Measurements from ENCODE around the gene CEP192. TPM values are rescaled to one million over a fixed set of nuclear protein-coding genes. Genes with fewer than 3 reads are reported as not detected.

The CEP192 gene, protein sequence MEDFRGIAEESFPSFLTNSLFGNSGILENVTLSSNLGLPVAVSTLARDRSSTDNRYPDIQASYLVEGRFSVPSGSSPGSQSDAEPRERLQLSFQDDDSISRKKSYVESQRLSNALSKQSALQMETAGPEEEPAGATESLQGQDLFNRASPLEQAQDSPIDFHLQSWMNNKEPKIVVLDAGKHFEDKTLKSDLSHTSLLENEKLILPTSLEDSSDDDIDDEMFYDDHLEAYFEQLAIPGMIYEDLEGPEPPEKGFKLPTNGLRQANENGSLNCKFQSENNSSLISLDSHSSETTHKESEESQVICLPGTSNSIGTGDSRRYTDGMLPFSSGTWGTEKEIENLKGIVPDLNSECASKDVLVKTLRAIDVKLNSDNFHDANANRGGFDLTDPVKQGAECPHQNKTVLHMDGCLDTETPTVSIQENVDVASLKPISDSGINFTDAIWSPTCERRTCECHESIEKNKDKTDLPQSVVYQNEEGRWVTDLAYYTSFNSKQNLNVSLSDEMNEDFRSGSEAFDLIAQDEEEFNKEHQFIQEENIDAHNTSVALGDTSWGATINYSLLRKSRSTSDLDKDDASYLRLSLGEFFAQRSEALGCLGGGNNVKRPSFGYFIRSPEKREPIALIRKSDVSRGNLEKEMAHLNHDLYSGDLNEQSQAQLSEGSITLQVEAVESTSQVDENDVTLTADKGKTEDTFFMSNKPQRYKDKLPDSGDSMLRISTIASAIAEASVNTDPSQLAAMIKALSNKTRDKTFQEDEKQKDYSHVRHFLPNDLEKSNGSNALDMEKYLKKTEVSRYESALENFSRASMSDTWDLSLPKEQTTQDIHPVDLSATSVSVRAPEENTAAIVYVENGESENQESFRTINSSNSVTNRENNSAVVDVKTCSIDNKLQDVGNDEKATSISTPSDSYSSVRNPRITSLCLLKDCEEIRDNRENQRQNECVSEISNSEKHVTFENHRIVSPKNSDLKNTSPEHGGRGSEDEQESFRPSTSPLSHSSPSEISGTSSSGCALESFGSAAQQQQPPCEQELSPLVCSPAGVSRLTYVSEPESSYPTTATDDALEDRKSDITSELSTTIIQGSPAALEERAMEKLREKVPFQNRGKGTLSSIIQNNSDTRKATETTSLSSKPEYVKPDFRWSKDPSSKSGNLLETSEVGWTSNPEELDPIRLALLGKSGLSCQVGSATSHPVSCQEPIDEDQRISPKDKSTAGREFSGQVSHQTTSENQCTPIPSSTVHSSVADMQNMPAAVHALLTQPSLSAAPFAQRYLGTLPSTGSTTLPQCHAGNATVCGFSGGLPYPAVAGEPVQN (N-terminal part only)
- 23.9 and 27.8 TPM in 2 replicates for total RNA-seq

DNA sequence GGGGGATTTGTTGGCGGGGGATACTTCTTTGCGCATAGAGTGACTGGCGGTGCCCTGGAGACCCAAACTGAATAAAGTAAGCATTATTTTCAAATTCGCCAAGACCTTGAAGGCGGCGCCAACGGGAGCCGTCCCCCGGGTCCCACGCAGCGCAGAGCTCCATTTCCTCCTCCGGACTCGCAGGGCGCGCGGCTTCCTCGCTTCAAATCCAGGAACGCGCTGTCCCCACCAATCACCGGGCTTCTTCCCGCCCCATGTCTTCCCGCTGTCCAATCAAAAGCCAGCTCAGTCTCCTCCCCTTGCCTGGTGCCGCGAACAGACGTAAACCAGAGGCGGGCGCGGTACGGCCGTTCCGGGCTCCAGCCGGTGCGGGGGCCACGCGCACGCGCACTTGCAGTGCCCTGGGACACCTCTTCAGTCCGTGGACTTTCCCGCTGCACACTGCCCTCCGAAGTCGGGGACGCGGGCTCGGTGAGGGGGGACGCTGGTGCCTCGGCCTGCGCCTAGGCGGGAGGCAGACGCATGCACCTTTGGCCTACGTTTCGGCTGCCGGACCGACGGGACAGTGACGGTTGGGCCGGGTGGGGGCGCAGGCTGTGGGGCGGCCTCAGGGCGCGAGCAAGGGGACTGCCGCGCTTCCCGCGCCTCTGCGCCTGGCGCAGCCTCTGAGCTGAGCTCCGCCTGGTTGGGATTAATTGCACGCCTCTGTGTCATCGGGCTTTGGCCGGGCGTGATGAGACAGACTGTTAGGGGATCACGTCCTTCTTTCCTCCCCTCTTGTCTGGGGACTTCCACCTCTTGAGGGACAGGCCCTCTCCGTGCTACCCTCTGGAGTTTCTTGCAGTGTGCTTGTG, at the start of gene CEP192:
Gene CEP192 (plus strand): TSS at position 396 of the 854 bp plus-strand sequence. CDS start 8,063 bp downstream, outside the sequence.

DNA sequence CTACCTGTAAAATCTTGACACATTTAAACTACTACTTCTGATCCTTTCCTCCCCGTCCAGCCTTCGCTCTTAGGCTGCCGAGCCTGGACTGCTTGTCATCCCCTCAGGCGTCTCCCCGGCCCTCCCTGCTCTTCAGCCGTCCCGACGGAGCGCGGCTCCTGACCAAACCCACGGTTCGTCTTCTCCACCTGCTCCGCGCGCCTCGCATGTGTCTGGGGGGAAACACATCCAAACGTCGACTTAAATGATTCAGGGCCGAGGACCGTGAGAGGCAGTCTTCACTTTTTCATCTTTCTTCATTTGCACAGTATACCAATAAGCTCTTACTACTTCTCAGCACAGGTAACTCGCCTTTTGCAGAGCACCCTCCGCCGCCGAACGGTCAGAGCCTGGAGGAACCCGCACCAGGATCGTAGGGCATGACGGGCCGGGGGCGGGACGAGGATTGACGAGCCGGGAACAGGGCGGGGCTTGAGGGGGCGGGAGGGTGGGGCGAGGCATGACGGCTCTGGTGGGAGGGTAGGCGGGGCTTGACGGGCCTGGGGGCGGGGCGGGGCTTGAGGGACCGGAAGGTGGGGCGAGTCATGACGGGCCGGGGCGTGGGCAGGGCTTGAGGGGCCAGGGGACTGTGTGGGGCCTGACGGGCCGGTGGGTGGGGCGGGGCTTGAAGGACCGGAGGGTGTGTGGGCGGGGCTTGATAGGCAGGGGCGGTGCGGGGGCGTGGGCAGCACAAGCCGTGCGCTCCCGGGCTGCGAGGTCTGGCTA, 43.7 kb upstream of the CEP192 start, which contains the start of gene SEH1L:
Gene SEH1L (plus strand): TSS at position 727 of the 765 bp plus-strand sequence. CDS start 111 bp downstream, outside the sequence.

Other genes with a start within 250 kb of the CEP192 start
- gene PTPN2, start 107.1 kb upstream of the CEP192 start, total RNA-seq, result 16.7 and 20.8 TPM in 2 replicates
- gene SEH1L, start 43.4 kb upstream of the CEP192 start, total RNA-seq, result 50.9 and 61.6 TPM in 2 replicates
- gene LDLRAD4, start 227.4 kb downstream of the CEP192 start, total RNA-seq, result 13.4 and 28.6 TPM in 2 replicates

All from dermis lymphatic vessel endothelial cell (primary cell).